Measurements from ENCODE around the gene OR4F16. TPM values are rescaled to one million over a fixed set of nuclear protein-coding genes. Genes with fewer than 3 reads are reported as not detected.
"Not testable (repeated sequence)": the region's sequence is repeated elsewhere in the genome, so short reads cannot be mapped to it uniquely, and the experiment has no call there.

Gene OR4F16
- total RNA-seq (2021; fragmentation: NEBNext Ultra II Directional; extraction: Animal tissue kit (Norgen Biotek cat#: 25700)) = not detected
- long read RNA-seq = 0 reads

- not testable (repeated sequence) for H3K4me3 Mint-ChIP-seq; DNase-seq; H3K9me3 Mint-ChIP-seq; H3K4me1 Mint-ChIP-seq (ENCODE audit: low read depth); H3K27me3 Mint-ChIP-seq (ENCODE audit: insufficient read depth); H3K36me3 Mint-ChIP-seq (ENCODE audit: low read depth); H3K27ac Mint-ChIP-seq
These were observed at the start of gene OR4F16 for GRCh38 chr1:686554-686953. TSS of gene OR4F16 (minus strand) at chr1:686654. CDS start at chr1:686654, 0 bp downstream.

GRCh38 chr1:733649-734048 is 47.2 kb upstream of the OR4F16 start:
- DNase-seq = peak; percentile 0
- not testable (repeated sequence) for H3K27ac Mint-ChIP-seq; H3K36me3 Mint-ChIP-seq (ENCODE audit: low read depth); H3K4me1 Mint-ChIP-seq (ENCODE audit: low read depth); H3K9me3 Mint-ChIP-seq; H3K27me3 Mint-ChIP-seq (ENCODE audit: insufficient read depth); H3K4me3 Mint-ChIP-seq

DNA sequence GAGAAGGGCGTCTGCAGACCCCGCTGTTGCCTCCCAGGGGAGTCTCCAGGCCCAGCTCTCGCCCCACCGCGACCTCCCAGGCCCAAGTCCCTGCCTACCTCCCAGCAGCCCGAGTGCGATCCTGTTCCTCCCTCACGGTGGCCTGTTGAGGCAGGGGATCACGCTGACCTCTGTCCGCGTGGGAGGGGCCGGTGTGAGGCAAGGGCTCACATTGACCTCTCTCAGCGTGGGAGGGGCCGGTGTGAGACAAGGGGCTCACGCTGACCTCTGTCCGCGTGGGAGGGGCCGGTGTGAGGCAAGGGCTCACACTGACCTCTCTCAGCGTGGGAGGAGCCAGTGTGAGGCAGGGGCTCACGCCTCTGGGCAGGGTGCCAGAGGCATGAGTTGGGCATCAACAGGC is 40.6 kb upstream of the OR4F16 start:
- H3K4me3 Mint-ChIP-seq; DNase-seq; H3K4me1 Mint-ChIP-seq (ENCODE audit: low read depth); H3K27ac Mint-ChIP-seq; H3K27me3 Mint-ChIP-seq (ENCODE audit: insufficient read depth); H3K9me3 Mint-ChIP-seq; H3K36me3 Mint-ChIP-seq (ENCODE audit: low read depth): not testable (repeated sequence)

Other genes starting within 250 kb of the OR4F16 start
- gene OR4F29, start 235.0 kb downstream of the OR4F16 start, total RNA-seq (2021; fragmentation: NEBNext Ultra II Directional; extraction: Animal tissue kit (Norgen Biotek cat#: 25700)) = not detected
- 10 to 100 TPM; 20.6 to 29.3 (median 27.5) TPM for gene SAMD11, start 237.3 kb upstream of the OR4F16 start, total RNA-seq (2021; fragmentation: NEBNext Ultra II Directional; extraction: Animal tissue kit (Norgen Biotek cat#: 25700))